Caco-2 (cell line): ENCODE measurements around the gene MGST2. TPM values are rescaled to one million over a fixed set of nuclear protein-coding genes. Genes with fewer than 3 reads are reported as not detected.
"Not testable (repeated sequence)": the region's sequence is repeated elsewhere in the genome, so short reads cannot be mapped to it uniquely, and the experiment has no call there.

Experiments
- BruUV-seq: library from RNA; stranded (reverse); fragments of 400-500 nt; replicated peaks from 2 replicates; lab custom pipeline; 2021; lab: Mats Ljungman, UMichigan
- CTCF ChIA-PET: fragments of 300-600 bp; sonication (Branson Sonifier 250); formaldehyde crosslinking; loops from one replicate; lab custom pipeline; 2022; ENCODE audit warnings: antibody characterized with exemption; lab: Charles Lee
- POLR2A ChIA-PET: fragments of 300-600 bp; sonication (Branson Sonifier 250); formaldehyde crosslinking; loops from one replicate; lab custom pipeline; 2022; ENCODE audit warnings: antibody characterized with exemption; lab: Charles Lee
- DNase-seq, 2 experiments: peaks; one replicate each; pipeline versions ENCODE4 v3.0.0 to v3.0.0-alpha.2; 2020 to 2022
- H3K27me3 ChIP-seq: replicated peaks from 2 replicates; pipeline ENCODE4 v1.6.0; 2011; ENCODE audit warnings: low read length; ENCODE audit not compliant: control insufficient read depth, insufficient read depth
- H3K36me3 ChIP-seq: 2 replicates; pipeline ENCODE4 v1.5.1; 2011; ENCODE audit warnings: low read length; ENCODE audit not compliant: control insufficient read depth, insufficient read depth
- H3K4me1 ChIP-seq: fragments of 250-450 bp; sonication (Bioruptor Pico); 2 replicates; pipeline ENCODE4 v1.5.1; 2020; ENCODE audit warnings: mild to moderate bottlenecking
- H3K4me3 ChIP-seq: 2 replicates; pipeline ENCODE4 v1.5.1; 2011; ENCODE audit warnings: low read depth, mild to moderate bottlenecking, control low read depth, low read length
- H3K9me3 ChIP-seq: fragments of 250-450 bp; sonication (Bioruptor Pico); 2 replicates; pipeline ENCODE4 v1.5.1; 2020; ENCODE audit warnings: mild to moderate bottlenecking, moderate library complexity
- H3K27ac Mint-ChIP-seq: one replicate; pipeline ENCODE4 v1.8.0; 2022; ENCODE audit warnings: mixed read lengths; ENCODE audit not compliant: unreplicated experiment
- H3K27me3 Mint-ChIP-seq: one replicate; pipeline ENCODE4 v1.8.0; 2022; ENCODE audit warnings: mixed read lengths; ENCODE audit not compliant: insufficient read depth, unreplicated experiment
- H3K36me3 Mint-ChIP-seq: one replicate; pipeline ENCODE4 v1.8.0; 2022; ENCODE audit warnings: mild to moderate bottlenecking, mixed read lengths; ENCODE audit not compliant: insufficient read depth, unreplicated experiment
- H3K4me1 Mint-ChIP-seq: one replicate; pipeline ENCODE4 v1.8.0; 2022; ENCODE audit warnings: low read depth, mixed read lengths; ENCODE audit not compliant: unreplicated experiment
- H3K4me3 Mint-ChIP-seq: one replicate; pipeline ENCODE4 v1.8.0; 2022; ENCODE audit warnings: mild to moderate bottlenecking, moderate library complexity, mixed read lengths; ENCODE audit not compliant: unreplicated experiment
- H3K9me3 Mint-ChIP-seq: one replicate; pipeline ENCODE4 v1.8.0; 2022; ENCODE audit warnings: mixed read lengths; ENCODE audit not compliant: unreplicated experiment
- CTCF ChIP-seq, 2 experiments: fragments of 200-600 bp in 1 of 2; IDR thresholded peaks; 1 replicate in 1 of 2; 2 replicates in 1 of 2; pipeline versions ENCODE4 v1.5.1 to v1.8.0; 2011 to 2022; ENCODE audit warnings: antibody characterized with exemption in 1 of 2, control low read depth in 1 of 2, inconsistent platforms in 1 of 2, low read depth in 1 of 2, low read length in 1 of 2, mild to moderate bottlenecking in 1 of 2, moderate library complexity in 1 of 2; ENCODE audit not compliant: insufficient read depth in 1 of 2, severe bottlenecking in 1 of 2, unreplicated experiment in 1 of 2
- intact Hi-C: fragments of 100-400 bp; cut with micrococcal nuclease; formaldehyde crosslinking; loops from one replicate; pipeline ENCODE4 v1.10.0; 2022; ENCODE audit not compliant: unreplicated experiment
- total RNA-seq: library from RNA; stranded (reverse); gene quantifications from 2 replicates; pipeline ENCODE4 v1.2.3, GENCODE V29; 2022

MGST2 gene
- total RNA-seq, 1 experiment from 2014 or later, result 81.7 TPM

DNA sequence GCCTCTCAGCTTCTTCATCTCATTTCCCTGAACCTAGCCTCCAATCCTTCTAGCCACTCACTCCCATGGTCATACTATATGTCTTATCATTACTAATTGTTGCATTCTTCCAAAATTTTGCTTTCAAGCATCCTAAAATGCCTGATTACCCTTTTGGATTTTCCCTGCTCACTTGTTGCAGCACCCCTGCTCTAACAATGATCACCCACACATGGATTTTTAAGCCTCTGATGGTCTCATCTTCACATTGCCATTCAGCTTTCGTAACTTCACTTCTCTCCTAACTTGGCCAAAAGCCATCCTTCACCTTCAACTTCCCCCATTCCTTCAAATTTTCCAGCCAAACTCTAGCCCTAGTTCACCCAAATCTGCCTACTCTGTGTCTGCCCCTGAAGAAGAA, 33.8 kb upstream of the MGST2 start:
- H3K27ac Mint-ChIP-seq, result peak overlapping the region; percentile 51
- H3K4me1 Mint-ChIP-seq, result peaks cover 12% of the 10 kb centered on the region
- H3K4me3 ChIP-seq, result no peak overlapping the region
- H3K9me3 Mint-ChIP-seq, result peaks cover 35% of the 10 kb centered on the region
- no TSS peak for BruUV-seq
- H3K36me3 Mint-ChIP-seq, result peaks cover 11% of the 10 kb centered on the region
- ChIA-PET CTCF (interaction anchor here (1.3 to 1.8 kb wide), 2 partner anchors 12 to 20 kb away, joined by 4 to 5 read pairs; no protein-coding TSS in a partner anchor), POLR2A (no interaction called here)
- H3K36me3 ChIP-seq, result no peaks in the 10 kb centered on the region
- H3K27me3 ChIP-seq, result no peaks in the 10 kb centered on the region
- DNase-seq, result no peak
- no peaks in the 10 kb centered on the region for H3K27me3 Mint-ChIP-seq
- H3K4me3 Mint-ChIP-seq, result no peak overlapping the region
- H3K4me1 ChIP-seq, result peaks cover 23% of the 10 kb centered on the region
- TF ChIP-seq CTCF (IDR thresholded peaks at IDR 0.05; ENCODE audit: insufficient read depth in 1 of 2, low read depth in 1 of 2, low read length in 1 of 2, severe bottlenecking in 1 of 2, unreplicated experiment in 1 of 2), result no peak
- intact Hi-C loops, result loop anchor here (5.0 kb wide), 1 partner anchor 134 kb away; no protein-coding TSS in a partner anchor
- H3K9me3 ChIP-seq, result peaks cover 10% of the 10 kb centered on the region

GRCh38 chr4:139632739-139633138, 32.9 kb upstream of the MGST2 start:
- Mint-ChIP-seq H3K4me1 (peaks cover 12% of the 10 kb centered on the region), H3K4me3 (peak overlapping the region; percentile 67), H3K27ac (peak overlapping the region; percentile 45), H3K9me3 (peaks cover 35% of the 10 kb centered on the region), H3K36me3 (peaks cover 11% of the 10 kb centered on the region)
- peaks cover 10% of the 10 kb centered on the region for H3K9me3 ChIP-seq
- H3K4me3 ChIP-seq, POLR2A ChIA-PET, H3K27me3 ChIP-seq, CTCF ChIA-PET, H3K27me3 Mint-ChIP-seq, H3K36me3 ChIP-seq, BruUV-seq: not testable (repeated sequence)
- peaks cover 23% of the 10 kb centered on the region for H3K4me1 ChIP-seq
- intact Hi-C loops, result loop anchor here (1.0 to 5.0 kb wide), 5 partner anchors 13 to 216 kb away; no protein-coding TSS in a partner anchor
- peak in 1 of 2 experiments; percentile 32 for DNase-seq

DNA sequence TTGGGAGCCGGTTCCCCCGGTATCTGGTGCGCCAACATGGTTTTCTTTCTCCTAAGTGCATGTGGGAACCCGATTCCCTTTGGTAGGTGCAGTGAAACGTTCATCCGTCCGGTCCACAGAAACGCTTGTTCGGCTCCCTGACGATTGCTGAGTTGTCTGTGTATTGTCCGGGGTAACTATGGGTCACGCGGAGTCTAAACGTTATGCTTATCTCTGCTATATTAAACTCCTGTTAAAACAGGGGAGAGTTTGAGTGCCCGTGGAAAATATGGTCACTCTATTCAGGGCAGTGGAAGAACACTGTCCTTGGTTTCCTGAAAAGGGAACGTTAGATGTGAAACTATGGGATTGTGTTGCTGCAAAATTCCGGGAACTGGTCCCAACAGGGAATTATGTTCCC, 32.4 kb upstream of the MGST2 start:
- Mint-ChIP-seq H3K36me3 (peaks cover 11% of the 10 kb centered on the region), H3K9me3 (peaks cover 35% of the 10 kb centered on the region), H3K27me3 (no peaks in the 10 kb centered on the region), H3K4me3 (peak overlapping the region; percentile 67), H3K27ac (peak overlapping the region; percentile 45), H3K4me1 (peaks cover 12% of the 10 kb centered on the region)
- BruUV-seq, result TSS peak; percentile 85
- no peak for DNase-seq
- POLR2A ChIA-PET, result interaction anchor here (0.5 kb wide), 1 partner anchor 333 kb away, joined by 4 read pairs; no protein-coding TSS in a partner anchor
- CTCF ChIA-PET, result interaction anchor here (0.8 to 1.8 kb wide), 5 partner anchors 14 to 38 kb away, joined by 3 to 12 read pairs (median 7); no protein-coding TSS in a partner anchor
- H3K36me3 ChIP-seq, result no peaks in the 10 kb centered on the region
- no peaks in the 10 kb centered on the region for H3K27me3 ChIP-seq
- H3K4me3 ChIP-seq, result peak overlapping the region; percentile 26
- H3K4me1 ChIP-seq, result peaks cover 23% of the 10 kb centered on the region
- no peak for TF ChIP-seq CTCF (IDR thresholded peaks at IDR 0.05; ENCODE audit: insufficient read depth in 1 of 2, low read depth in 1 of 2, low read length in 1 of 2, severe bottlenecking in 1 of 2, unreplicated experiment in 1 of 2)
- peaks cover 10% of the 10 kb centered on the region for H3K9me3 ChIP-seq
- intact Hi-C loops, result loop anchor here (1.0 to 5.0 kb wide), 5 partner anchors 14 to 217 kb away; no protein-coding TSS in a partner anchor
